Natural killer cell (primary cell): ENCODE results near the gene MKRN3. TPM values are rescaled to one million over a fixed set of nuclear protein-coding genes. Genes with fewer than 3 reads are reported as not detected.

Experiments
- ATAC-seq, 3 donors: fragments of 150-1000 bp in 2 of 3; fragments of 200-7000 bp in 1 of 3; cut with Tn5 transposase; 1 replicate in 1 of 3; 2 replicates in 2 of 3; pipeline ENCODE4 v1.10.0; 2021; ENCODE audit warnings: mild to moderate bottlenecking in 2 of 3, moderate library complexity in 2 of 3
- DNase-seq, 2 donors: peaks; one replicate each; pipeline versions ENCODE4 v3.0.0 to v3.0.0-alpha.2; 2013 to 2021; ENCODE audit warnings: mixed read lengths in 1 of 2
- H3K27ac ChIP-seq: one replicate; pipeline ENCODE4 v1.5.1; 2013; ENCODE audit warnings: mild to moderate bottlenecking, low read length
- H3K27me3 ChIP-seq: one replicate; pipeline ENCODE4 v1.6.1; 2013; ENCODE audit warnings: low read length; ENCODE audit not compliant: control insufficient read depth, insufficient read depth
- H3K36me3 ChIP-seq: one replicate; pipeline ENCODE4 v1.6.1; 2013; ENCODE audit warnings: low read length; ENCODE audit not compliant: control insufficient read depth, insufficient read depth
- H3K4me1 ChIP-seq: one replicate; pipeline ENCODE4 v1.6.1; 2013; ENCODE audit warnings: low read length; ENCODE audit not compliant: control insufficient read depth, insufficient read depth
- H3K4me3 ChIP-seq: one replicate; pipeline ENCODE4 v1.5.1; 2013; ENCODE audit warnings: low read length
- H3K9me3 ChIP-seq: one replicate; pipeline ENCODE4 v1.6.1; 2013; ENCODE audit warnings: low read length; ENCODE audit not compliant: control insufficient read depth, insufficient read depth
- H3K27ac Mint-ChIP-seq, 2 donors: one replicate each; pipeline ENCODE4 v1.8.0; 2022; ENCODE audit warnings: mild to moderate bottlenecking in 2 of 2, mixed read lengths in 2 of 2, moderate library complexity in 1 of 2
- H3K27me3 Mint-ChIP-seq, 2 donors: one replicate each; pipeline ENCODE4 v1.8.0; 2022; ENCODE audit warnings: low read depth in 2 of 2, mixed read lengths in 2 of 2
- H3K36me3 Mint-ChIP-seq: one replicate; pipeline ENCODE4 v1.8.0; 2022; ENCODE audit warnings: mixed read lengths
- H3K4me1 Mint-ChIP-seq, 2 donors: one replicate each; pipeline ENCODE4 v1.8.0; 2022; ENCODE audit warnings: mixed read lengths in 2 of 2
- H3K4me3 Mint-ChIP-seq: one replicate; pipeline ENCODE4 v1.8.0; 2022; ENCODE audit warnings: mild to moderate bottlenecking, moderate library complexity, mixed read lengths
- H3K9me3 Mint-ChIP-seq, 2 donors: one replicate each; pipeline ENCODE4 v1.8.0; 2022; ENCODE audit warnings: mixed read lengths in 2 of 2
- WGBS: methylation state at CpG from one replicate; pipeline ENCODE4 v1.1.7; 2013; ENCODE audit warnings: missing lambda C conversion rate; ENCODE audit not compliant: insufficient coverage; 5-methylcytosine and 5-hydroxymethylcytosine counted together
- intact Hi-C: fragments of 100-400 bp; cut with micrococcal nuclease; formaldehyde crosslinking; loops from one replicate; pipeline ENCODE4 v1.14.2; 2022
- total RNA-seq, 4 donors: library from RNA; stranded (reverse); fragments of 120-200 nt in 1 of 4; gene quantifications; one replicate each; pipeline versions ENCODE4 v1.2.3 to v1.2.4, GENCODE V29; 2013 to 2022
- TF ChIP-seq, protein P1 (sequence below): fragments of 200-600 bp; IDR thresholded peaks from one replicate; pipeline ENCODE4 v1.8.0; 2022; ENCODE audit warnings: antibody characterized with exemption

Gene MKRN3
- total RNA-seq, 3 donors from 2014 or later (not counting 1 experiment from before 2014, with no cell fraction given) = 0.30 to 4.7 (median 1.8) TPM

DNA sequence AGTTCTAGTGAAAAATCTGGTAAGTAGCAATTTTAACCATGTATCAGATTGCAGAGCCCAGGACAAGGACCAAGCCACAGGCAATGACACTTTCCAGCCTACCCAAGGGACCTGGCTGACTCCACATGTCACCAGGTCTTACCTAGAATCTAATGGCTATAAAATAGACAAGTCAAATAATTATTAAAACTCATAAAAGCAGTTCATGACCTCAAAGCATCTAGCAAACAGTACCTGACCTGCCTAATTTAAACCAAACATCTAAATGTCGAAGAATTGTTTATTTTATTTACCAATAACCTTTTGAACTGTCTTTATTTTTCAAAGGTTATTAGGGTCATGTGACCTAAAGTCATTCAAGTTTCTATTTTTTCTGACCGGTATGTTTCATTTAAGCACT lies 35.6 kb upstream of the MKRN3 start:
- Mint-ChIP-seq H3K9me3 (peaks cover 2 to 3% of the 10 kb centered on the region in 2 donors), H3K4me1 (no peaks in the 10 kb centered on the region), H3K36me3 (no peaks in the 10 kb centered on the region), H3K27me3 (no peaks in the 10 kb centered on the region), H3K27ac (no peak overlapping the region), H3K4me3 (no peak overlapping the region)
- TF ChIP-seq, protein P1, sequence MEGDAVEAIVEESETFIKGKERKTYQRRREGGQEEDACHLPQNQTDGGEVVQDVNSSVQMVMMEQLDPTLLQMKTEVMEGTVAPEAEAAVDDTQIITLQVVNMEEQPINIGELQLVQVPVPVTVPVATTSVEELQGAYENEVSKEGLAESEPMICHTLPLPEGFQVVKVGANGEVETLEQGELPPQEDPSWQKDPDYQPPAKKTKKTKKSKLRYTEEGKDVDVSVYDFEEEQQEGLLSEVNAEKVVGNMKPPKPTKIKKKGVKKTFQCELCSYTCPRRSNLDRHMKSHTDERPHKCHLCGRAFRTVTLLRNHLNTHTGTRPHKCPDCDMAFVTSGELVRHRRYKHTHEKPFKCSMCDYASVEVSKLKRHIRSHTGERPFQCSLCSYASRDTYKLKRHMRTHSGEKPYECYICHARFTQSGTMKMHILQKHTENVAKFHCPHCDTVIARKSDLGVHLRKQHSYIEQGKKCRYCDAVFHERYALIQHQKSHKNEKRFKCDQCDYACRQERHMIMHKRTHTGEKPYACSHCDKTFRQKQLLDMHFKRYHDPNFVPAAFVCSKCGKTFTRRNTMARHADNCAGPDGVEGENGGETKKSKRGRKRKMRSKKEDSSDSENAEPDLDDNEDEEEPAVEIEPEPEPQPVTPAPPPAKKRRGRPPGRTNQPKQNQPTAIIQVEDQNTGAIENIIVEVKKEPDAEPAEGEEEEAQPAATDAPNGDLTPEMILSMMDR = no peak
- Histone ChIP-seq H3K9me3 (no peaks in the 10 kb centered on the region), H3K36me3 (no peaks in the 10 kb centered on the region), H3K27me3 (no peaks in the 10 kb centered on the region), H3K27ac (no peak overlapping the region), H3K4me1 (no peaks in the 10 kb centered on the region), H3K4me3 (no peak overlapping the region)
- intact Hi-C loops = loop anchor here (10.0 kb wide), 1 partner anchor 55 kb away; no protein-coding TSS in a partner anchor
- 92% methylated on average over 2 of the region's 2 CpGs for WGBS
- DNase-seq (no peak), ATAC-seq (no peak)

GRCh38 chr15:23532024-23532423 lies 33.5 kb upstream of the MKRN3 start:
- H3K4me3 ChIP-seq = no peak overlapping the region
- Mint-ChIP-seq H3K4me1 (no peaks in the 10 kb centered on the region), H3K27ac (no peak overlapping the region), H3K9me3 (peaks cover 7% of the 10 kb centered on the region in 2 donors), H3K36me3 (no peaks in the 10 kb centered on the region), H3K27me3 (no peaks in the 10 kb centered on the region), H3K4me3 (no peak overlapping the region)
- TF ChIP-seq, protein P1 = no peak
- no peaks in the 10 kb centered on the region for H3K9me3 ChIP-seq
- no peak overlapping the region for H3K27ac ChIP-seq
- WGBS = 77% methylated on average over 4 of the region's 4 CpGs
- no peaks in the 10 kb centered on the region for H3K27me3 ChIP-seq
- no peaks in the 10 kb centered on the region for H3K4me1 ChIP-seq
- DNase-seq = no peak
- intact Hi-C loops = loop anchor here (10.0 kb wide), 1 partner anchor 57 kb away; no protein-coding TSS in a partner anchor
- no peaks in the 10 kb centered on the region for H3K36me3 ChIP-seq
- ATAC-seq = no peak

DNA sequence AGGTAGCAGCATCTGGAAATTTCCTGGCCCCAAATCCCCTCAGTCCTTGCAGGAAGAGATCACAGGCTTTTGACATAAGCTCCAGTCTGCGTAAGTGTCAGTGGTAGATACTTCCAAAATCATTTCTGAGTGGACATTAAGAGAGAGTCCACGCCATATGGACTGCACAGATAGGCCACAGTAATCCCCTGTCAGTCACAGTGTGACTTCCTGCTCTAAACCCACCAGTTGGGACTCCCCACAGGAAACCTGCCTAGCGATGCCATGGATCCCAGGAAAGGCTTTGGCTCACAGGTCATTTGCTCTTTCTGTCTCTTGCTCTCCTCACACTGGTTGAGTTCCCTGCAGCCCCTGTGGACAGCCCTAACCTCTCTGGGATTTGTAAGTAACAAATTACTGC lies 28.8 kb upstream of the MKRN3 start:
- intact Hi-C loops = loop anchor here (10.0 kb wide), 1 partner anchor 62 kb away; no protein-coding TSS in a partner anchor
- whole genome bisulfite sequencing = 63% methylated on average over 3 of the region's 3 CpGs
- Mint-ChIP-seq H3K36me3 (no peaks in the 10 kb centered on the region), H3K4me3 (no peak overlapping the region), H3K27ac (no peak overlapping the region), H3K27me3 (no peaks in the 10 kb centered on the region), H3K9me3 (peaks cover 7 to 9% of the 10 kb centered on the region in 2 donors), H3K4me1 (no peaks in the 10 kb centered on the region)
- H3K36me3 ChIP-seq = no peaks in the 10 kb centered on the region
- no peaks in the 10 kb centered on the region for H3K27me3 ChIP-seq
- no peak for ATAC-seq
- no peaks in the 10 kb centered on the region for H3K4me1 ChIP-seq
- peaks cover 3% of the 10 kb centered on the region for H3K9me3 ChIP-seq
- no peak overlapping the region for H3K27ac ChIP-seq
- H3K4me3 ChIP-seq = no peak overlapping the region
- TF ChIP-seq, protein P1 = no peak
- no peak for DNase-seq

DNA sequence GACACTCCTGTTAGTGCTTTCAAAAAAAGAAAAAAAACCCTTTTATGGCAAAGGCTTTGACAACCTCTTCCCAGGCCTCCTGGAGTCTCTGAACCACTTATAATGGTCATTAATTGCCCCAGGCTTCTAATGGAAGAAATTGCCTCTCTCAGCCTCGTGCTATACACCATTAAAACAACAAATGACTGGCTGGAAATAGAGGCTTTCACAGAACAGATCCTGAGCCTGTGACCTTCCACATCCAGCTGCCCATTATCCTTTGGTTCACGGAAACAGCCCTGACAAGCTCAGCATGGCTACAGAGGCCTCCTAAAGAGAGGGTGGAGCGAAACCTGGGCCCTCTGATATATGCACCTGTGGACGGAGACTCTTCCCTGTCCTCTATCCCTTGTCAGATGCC lies 26.8 kb upstream of the MKRN3 start:
- no peaks in the 10 kb centered on the region for H3K4me1 Mint-ChIP-seq
- Histone ChIP-seq H3K27ac (no peak overlapping the region), H3K4me3 (no peak overlapping the region), H3K27me3 (no peaks in the 10 kb centered on the region), H3K9me3 (peaks cover 3% of the 10 kb centered on the region), H3K36me3 (no peaks in the 10 kb centered on the region), H3K4me1 (no peaks in the 10 kb centered on the region)
- TF ChIP-seq, protein P1 = no peak
- intact Hi-C loops = loop anchor here (10.0 kb wide), 1 partner anchor 64 kb away; no protein-coding TSS in a partner anchor
- WGBS = 59% methylated on average over 4 of the region's 4 CpGs
- no peak for DNase-seq
- ATAC-seq = no peak
- no peaks in the 10 kb centered on the region for H3K27me3 Mint-ChIP-seq
- no peak overlapping the region for H3K27ac Mint-ChIP-seq
- H3K36me3 Mint-ChIP-seq = no peaks in the 10 kb centered on the region
- H3K9me3 Mint-ChIP-seq = peaks cover 7 to 12% of the 10 kb centered on the region in 2 donors
- no peak overlapping the region for H3K4me3 Mint-ChIP-seq
